H9 (cell line): ENCODE measurements around the gene SLC44A1. TPM values are rescaled to one million over a fixed set of nuclear protein-coding genes. Genes with fewer than 3 reads are reported as not detected.

Experiments
- DNase-seq: peaks from one replicate; pipeline ENCODE4 v3.0.0-alpha.2; 2017
- H2AFZ ChIP-seq: one replicate; pipeline ENCODE4 v1.6.1; 2013; ENCODE audit warnings: mild to moderate bottlenecking, low read length, control low read depth, moderate library complexity
- H2AK5ac ChIP-seq: 2 replicates; pipeline ENCODE4 v1.6.1; 2013; ENCODE audit warnings: low read length, control low read depth, mixed read lengths; ENCODE audit not compliant: insufficient read length
- H2BK120ac ChIP-seq: one replicate; pipeline ENCODE4 v1.6.1; 2013; ENCODE audit warnings: low read depth, mild to moderate bottlenecking, low read length, control low read depth, inconsistent platforms; ENCODE audit not compliant: poor library complexity, severe bottlenecking
- H2BK12ac ChIP-seq: 2 replicates; pipeline ENCODE4 v1.6.1; 2013; ENCODE audit warnings: low read length, control low read depth, mixed read lengths, low read depth; ENCODE audit not compliant: insufficient read length
- H2BK15ac ChIP-seq: 2 replicates; pipeline ENCODE4 v1.6.1; 2013; ENCODE audit warnings: low read depth, low read length, control low read depth
- H2BK20ac ChIP-seq: one replicate; pipeline ENCODE4 v1.6.1; 2013; ENCODE audit warnings: low read depth, mild to moderate bottlenecking, low read length, control low read depth, inconsistent platforms; ENCODE audit not compliant: poor library complexity, severe bottlenecking
- H2BK5ac ChIP-seq: 2 replicates; pipeline ENCODE4 v1.6.1; 2013; ENCODE audit warnings: low read length, control low read depth, mixed read lengths; ENCODE audit not compliant: insufficient read length
- H3K14ac ChIP-seq: 2 replicates; pipeline ENCODE4 v1.6.1; 2013; ENCODE audit warnings: low read length, control low read depth; ENCODE audit not compliant: insufficient read depth
- H3K18ac ChIP-seq: 2 replicates; pipeline ENCODE4 v1.6.1; 2013; ENCODE audit warnings: low read depth, mild to moderate bottlenecking, mixed read lengths, low read length, control low read depth; ENCODE audit not compliant: insufficient read length
- H3K23ac ChIP-seq: 2 replicates; pipeline ENCODE4 v1.6.1; 2013; ENCODE audit warnings: low read length, control low read depth, mixed read lengths, low read depth; ENCODE audit not compliant: insufficient read length
- H3K23me2 ChIP-seq: 2 replicates; pipeline ENCODE4 v1.6.1; 2013; ENCODE audit warnings: low read depth, mild to moderate bottlenecking, mixed read lengths, low read length, control low read depth; ENCODE audit not compliant: insufficient read length, poor library complexity, severe bottlenecking
- H3K27ac ChIP-seq: 2 replicates; pipeline ENCODE4 v1.5.1; 2013; ENCODE audit warnings: low read length, control low read depth, mixed read lengths, low read depth; ENCODE audit not compliant: insufficient read length
- H3K27me3 ChIP-seq: 2 replicates; pipeline ENCODE4 v1.6.1; 2013; ENCODE audit warnings: low read length, control low read depth, inconsistent platforms; ENCODE audit not compliant: insufficient read depth
- H3K4ac ChIP-seq: 2 replicates; pipeline ENCODE4 v1.6.1; 2013; ENCODE audit warnings: low read depth, mild to moderate bottlenecking, control low read depth, inconsistent platforms, low read length, moderate library complexity
- H3K4me1 ChIP-seq: 2 replicates; pipeline ENCODE4 v1.6.1; 2013; ENCODE audit warnings: low read length, control low read depth, inconsistent platforms; ENCODE audit not compliant: insufficient read depth
- H3K4me2 ChIP-seq: 2 replicates; pipeline ENCODE4 v1.6.1; 2013; ENCODE audit warnings: low read length, control low read depth, mixed read lengths; ENCODE audit not compliant: insufficient read length, insufficient read depth
- H3K56ac ChIP-seq: 2 replicates; pipeline ENCODE4 v1.6.1; 2013; ENCODE audit warnings: low read depth, mild to moderate bottlenecking, mixed read lengths, low read length, control low read depth; ENCODE audit not compliant: insufficient read length
- H3K79me1 ChIP-seq: 2 replicates; pipeline ENCODE4 v1.6.1; 2013; ENCODE audit warnings: low read depth, mild to moderate bottlenecking, moderate library complexity, low read length, control low read depth, inconsistent platforms; ENCODE audit not compliant: insufficient read depth, poor library complexity, severe bottlenecking
- H3K79me2 ChIP-seq: 2 replicates; pipeline ENCODE4 v1.6.1; 2013; ENCODE audit warnings: low read length, control low read depth, inconsistent platforms; ENCODE audit not compliant: insufficient read depth
- H3K9ac ChIP-seq: 2 replicates; pipeline ENCODE4 v1.6.1; 2013; ENCODE audit warnings: low read length, control low read depth, mixed read lengths; ENCODE audit not compliant: insufficient read length; ENCODE audit errors: extremely low read depth
- H3K9me3 ChIP-seq: one replicate; pipeline ENCODE4 v1.6.1; 2013; ENCODE audit warnings: low read depth, low read length, inconsistent platforms; ENCODE audit not compliant: control insufficient read depth
- H3T11ph ChIP-seq: one replicate; pipeline ENCODE4 v1.6.1; 2013; ENCODE audit warnings: mild to moderate bottlenecking, low read length, control low read depth, inconsistent platforms
- H4K20me1 ChIP-seq: one replicate; pipeline ENCODE4 v1.6.1; 2013; ENCODE audit not compliant: control insufficient read depth, insufficient read length, insufficient read depth
- H4K5ac ChIP-seq: 2 replicates; pipeline ENCODE4 v1.6.1; 2013; ENCODE audit warnings: low read depth, mild to moderate bottlenecking, mixed read lengths, low read length, control low read depth; ENCODE audit not compliant: insufficient read length
- H4K8ac ChIP-seq: replicated peaks from 2 replicates; pipeline ENCODE4 v1.6.1; 2013; ENCODE audit warnings: low read length, control low read depth, mixed read lengths, low read depth; ENCODE audit not compliant: insufficient read length
- H4K91ac ChIP-seq: 2 replicates; pipeline ENCODE4 v1.6.1; 2013; ENCODE audit warnings: low read depth, mild to moderate bottlenecking, moderate library complexity, mixed read lengths, low read length, control low read depth; ENCODE audit not compliant: insufficient read length
- H3K27ac Mint-ChIP-seq, 3 experiments: 2 replicates in 2 of 3; 3 replicates in 1 of 3; pipeline ENCODE4 v1.8.0; 2020 to 2021; ENCODE audit warnings: mixed read lengths in 3 of 3, mild to moderate bottlenecking in 1 of 3, moderate library complexity in 1 of 3
- H3K27me3 Mint-ChIP-seq: 2 replicates; pipeline ENCODE4 v1.8.0; 2021; ENCODE audit warnings: low read depth, mild to moderate bottlenecking, moderate library complexity, mixed read lengths
- H3K36me3 Mint-ChIP-seq, 3 experiments: 2 replicates in 2 of 3; 3 replicates in 1 of 3; pipeline ENCODE4 v1.8.0; 2020 to 2021; ENCODE audit warnings: low read depth in 3 of 3, mixed read lengths in 3 of 3; ENCODE audit not compliant: insufficient read depth in 1 of 3
- H3K4me1 Mint-ChIP-seq, 2 experiments: 2 replicates each; pipeline ENCODE4 v1.8.0; 2020; ENCODE audit warnings: mixed read lengths in 2 of 2
- H3K4me3 Mint-ChIP-seq, 2 experiments: 2 replicates in 1 of 2; 3 replicates in 1 of 2; pipeline ENCODE4 v1.8.0; 2020 to 2021; ENCODE audit warnings: mild to moderate bottlenecking in 2 of 2, mixed read lengths in 2 of 2, moderate library complexity in 1 of 2
- H3K9me3 Mint-ChIP-seq, 2 experiments: 2 replicates in 1 of 2; 3 replicates in 1 of 2; pipeline ENCODE4 v1.8.0; 2020; ENCODE audit warnings: mild to moderate bottlenecking in 2 of 2, mixed read lengths in 2 of 2, moderate library complexity in 1 of 2
- CTCF ChIP-seq: fragments of 200-600 bp; sonication (generic); conservative IDR thresholded peaks from 3 replicates; pipeline ENCODE4 v1.8.0; 2021; ENCODE audit warnings: antibody characterized with exemption, mild to moderate bottlenecking
- WGBS: extraction: QIAGEN DNeasy Blood & Tissue Kit; methylation state at CpG from one replicate; pipeline ENCODE4 v1.1.7; 2013; ENCODE audit warnings: missing lambda C conversion rate, low lambda C conversion rate, mixed read lengths; ENCODE audit not compliant: insufficient read length; ENCODE audit errors: extremely low coverage; 5-methylcytosine and 5-hydroxymethylcytosine counted together
- total RNA-seq: library from RNA; stranded (reverse); gene quantifications from 2 replicates; pipeline ENCODE4 v1.2.1, GENCODE V29; 2021

Gene SLC44A1
- total RNA-seq, 1 experiment from 2014 or later = 60.7 TPM

- Histone ChIP-seq H4K20me1 (no peaks in the 10 kb centered on the region), H2BK15ac (no peak overlapping the region)
Observed at GRCh38 chr9:105452185-105452584, 207.7 kb downstream of the SLC44A1 start.

More at GRCh38 chr9:105452185-105452584, 207.7 kb downstream of the SLC44A1 start:
- Histone ChIP-seq H2AK5ac (no peak overlapping the region), H3K18ac (no peak overlapping the region), H4K91ac (no peak overlapping the region), H4K5ac (no peak overlapping the region), H2BK5ac (no peak overlapping the region), H3K4me1 (no peaks in the 10 kb centered on the region), H3K56ac (no peak overlapping the region), H3K27me3 (no peaks in the 10 kb centered on the region), H2BK12ac (no peak overlapping the region), H3K23ac (no peak overlapping the region), H3K27ac (no peak overlapping the region), H3K14ac (no peak overlapping the region), H3K79me1 (no peaks in the 10 kb centered on the region), H3K9me3 (no peaks in the 10 kb centered on the region), H2BK20ac (no peak overlapping the region), H3K79me2 (peaks cover 3% of the 10 kb centered on the region; the same call in 1 of the 2 replicates), H2AFZ (no peak overlapping the region), H3T11ph (no peak overlapping the region), H3K9ac (no peak overlapping the region), H3K4ac (no peak overlapping the region), H3K4me2 (no peak overlapping the region), H4K8ac (no peak overlapping the region), H3K23me2 (peaks cover 6% of the 10 kb centered on the region), H2BK120ac (no peak overlapping the region)
- H3K9me3 Mint-ChIP-seq = 0 out of 5 replicates have a peak, but pooled peaks cover 0 to 2% of the 10 kb centered on the region in 2 experiments
- H3K4me1 Mint-ChIP-seq = peaks cover 19 to 31% of the 10 kb centered on the region in 2 experiments
- H3K36me3 Mint-ChIP-seq = peaks cover 2 to 3% (median 2%) of the 10 kb centered on the region in 3 experiments; a peak in 4 of 7 replicates
- H3K27ac Mint-ChIP-seq = no peak overlapping the region
- DNase-seq = no peak
- TF ChIP-seq CTCF = no peak
- no peaks in the 10 kb centered on the region for H3K27me3 Mint-ChIP-seq
- no CpG with 5 or more reads among the region's 3 CpGs for WGBS
- H3K4me3 Mint-ChIP-seq = no peak overlapping the region
